Caco-2 (cell line): ENCODE measurements around the gene SF3A2. TPM values are rescaled to one million over a fixed set of nuclear protein-coding genes. Genes with fewer than 3 reads are reported as not detected.
A peak's percentile ranks its signal among the peaks of the same experiment; 100 is the strongest.

Source experiments
- BruUV-seq: library from RNA; stranded (reverse); fragments of 400-500 nt; replicated peaks from 2 replicates; lab custom pipeline; 2021; lab: Mats Ljungman, UMichigan
- CTCF ChIA-PET: fragments of 300-600 bp; sonication (Branson Sonifier 250); formaldehyde crosslinking; loops from one replicate; lab custom pipeline; 2022; ENCODE audit warnings: antibody characterized with exemption; lab: Charles Lee
- POLR2A ChIA-PET: fragments of 300-600 bp; sonication (Branson Sonifier 250); formaldehyde crosslinking; loops from one replicate; lab custom pipeline; 2022; ENCODE audit warnings: antibody characterized with exemption; lab: Charles Lee
- DNase-seq, 2 experiments: peaks; one replicate each; pipeline versions ENCODE4 v3.0.0 to v3.0.0-alpha.2; 2020 to 2022
- H3K27me3 ChIP-seq: replicated peaks from 2 replicates; pipeline ENCODE4 v1.6.0; 2011; ENCODE audit warnings: low read length; ENCODE audit not compliant: control insufficient read depth, insufficient read depth
- H3K36me3 ChIP-seq: 2 replicates; pipeline ENCODE4 v1.5.1; 2011; ENCODE audit warnings: low read length; ENCODE audit not compliant: control insufficient read depth, insufficient read depth
- H3K4me1 ChIP-seq: fragments of 250-450 bp; sonication (Bioruptor Pico); 2 replicates; pipeline ENCODE4 v1.5.1; 2020; ENCODE audit warnings: mild to moderate bottlenecking
- H3K4me3 ChIP-seq: 2 replicates; pipeline ENCODE4 v1.5.1; 2011; ENCODE audit warnings: low read depth, mild to moderate bottlenecking, control low read depth, low read length
- H3K9me3 ChIP-seq: fragments of 250-450 bp; sonication (Bioruptor Pico); 2 replicates; pipeline ENCODE4 v1.5.1; 2020; ENCODE audit warnings: mild to moderate bottlenecking, moderate library complexity
- H3K27ac Mint-ChIP-seq: one replicate; pipeline ENCODE4 v1.8.0; 2022; ENCODE audit warnings: mixed read lengths; ENCODE audit not compliant: unreplicated experiment
- H3K27me3 Mint-ChIP-seq: one replicate; pipeline ENCODE4 v1.8.0; 2022; ENCODE audit warnings: mixed read lengths; ENCODE audit not compliant: insufficient read depth, unreplicated experiment
- H3K36me3 Mint-ChIP-seq: one replicate; pipeline ENCODE4 v1.8.0; 2022; ENCODE audit warnings: mild to moderate bottlenecking, mixed read lengths; ENCODE audit not compliant: insufficient read depth, unreplicated experiment
- H3K4me1 Mint-ChIP-seq: one replicate; pipeline ENCODE4 v1.8.0; 2022; ENCODE audit warnings: low read depth, mixed read lengths; ENCODE audit not compliant: unreplicated experiment
- H3K4me3 Mint-ChIP-seq: one replicate; pipeline ENCODE4 v1.8.0; 2022; ENCODE audit warnings: mild to moderate bottlenecking, moderate library complexity, mixed read lengths; ENCODE audit not compliant: unreplicated experiment
- H3K9me3 Mint-ChIP-seq: one replicate; pipeline ENCODE4 v1.8.0; 2022; ENCODE audit warnings: mixed read lengths; ENCODE audit not compliant: unreplicated experiment
- intact Hi-C: fragments of 100-400 bp; cut with micrococcal nuclease; formaldehyde crosslinking; loops from one replicate; pipeline ENCODE4 v1.10.0; 2022; ENCODE audit not compliant: unreplicated experiment
- total RNA-seq: library from RNA; stranded (reverse); gene quantifications from 2 replicates; pipeline ENCODE4 v1.2.3, GENCODE V29; 2022
- TF ChIP-seq, protein P1 (sequence below), 2 experiments: fragments of 200-600 bp in 1 of 2; IDR thresholded peaks; 1 replicate in 1 of 2; 2 replicates in 1 of 2; pipeline versions ENCODE4 v1.5.1 to v1.8.0; 2011 to 2022; ENCODE audit warnings: antibody characterized with exemption in 1 of 2, control low read depth in 1 of 2, inconsistent platforms in 1 of 2, low read depth in 1 of 2, low read length in 1 of 2, mild to moderate bottlenecking in 1 of 2, moderate library complexity in 1 of 2; ENCODE audit not compliant: insufficient read depth in 1 of 2, severe bottlenecking in 1 of 2, unreplicated experiment in 1 of 2

SF3A2 gene
- total RNA-seq, 1 experiment from 2014 or later: 129 TPM

DNA sequence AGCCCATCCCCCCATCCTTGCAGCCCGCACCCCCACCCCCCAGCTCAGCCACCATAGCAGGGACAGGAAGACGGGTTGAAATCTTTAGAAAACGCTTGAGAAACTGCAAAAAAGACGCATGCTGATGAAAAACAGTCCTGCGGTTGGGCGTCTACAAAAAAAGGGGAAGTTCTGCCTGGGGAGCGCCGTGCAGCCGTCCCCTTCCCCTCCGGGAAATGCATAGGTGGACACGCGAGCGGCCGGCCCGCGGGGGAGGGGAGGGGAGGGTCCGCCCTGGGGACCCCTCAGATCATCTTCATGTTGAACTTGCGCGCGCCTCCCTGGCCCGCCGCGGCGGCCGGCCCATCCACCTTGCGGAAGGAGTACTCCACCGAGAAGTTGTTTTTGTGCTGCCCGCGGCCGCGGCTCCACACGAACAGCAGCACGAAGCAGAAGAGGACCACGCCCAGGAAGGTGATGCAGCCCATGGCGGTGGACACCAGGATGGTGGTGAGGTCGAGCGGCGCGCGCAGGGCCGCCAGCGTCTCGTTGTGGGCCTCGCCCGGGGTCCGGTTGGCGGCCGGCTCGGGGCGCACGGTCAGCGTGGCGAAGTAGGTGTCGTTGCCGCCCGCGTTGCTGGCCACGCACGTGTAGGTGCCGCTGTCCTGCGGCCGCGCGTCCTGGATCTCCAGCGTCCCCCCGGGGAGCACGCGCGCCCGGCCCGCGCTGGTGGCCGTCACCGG, 53.3 kb downstream of the SF3A2 start:
- peaks cover 6% of the 10 kb centered on the region for H3K36me3 Mint-ChIP-seq
- Histone ChIP-seq H3K36me3 (no peaks in the 10 kb centered on the region), H3K4me3 (peak overlapping the region; percentile 17), H3K9me3 (no peaks in the 10 kb centered on the region), H3K27me3 (peaks cover 2% of the 10 kb centered on the region), H3K4me1 (peaks cover 13% of the 10 kb centered on the region)
- BruUV-seq: no TSS peak
- DNase-seq: no peak
- TF ChIP-seq, protein P1, sequence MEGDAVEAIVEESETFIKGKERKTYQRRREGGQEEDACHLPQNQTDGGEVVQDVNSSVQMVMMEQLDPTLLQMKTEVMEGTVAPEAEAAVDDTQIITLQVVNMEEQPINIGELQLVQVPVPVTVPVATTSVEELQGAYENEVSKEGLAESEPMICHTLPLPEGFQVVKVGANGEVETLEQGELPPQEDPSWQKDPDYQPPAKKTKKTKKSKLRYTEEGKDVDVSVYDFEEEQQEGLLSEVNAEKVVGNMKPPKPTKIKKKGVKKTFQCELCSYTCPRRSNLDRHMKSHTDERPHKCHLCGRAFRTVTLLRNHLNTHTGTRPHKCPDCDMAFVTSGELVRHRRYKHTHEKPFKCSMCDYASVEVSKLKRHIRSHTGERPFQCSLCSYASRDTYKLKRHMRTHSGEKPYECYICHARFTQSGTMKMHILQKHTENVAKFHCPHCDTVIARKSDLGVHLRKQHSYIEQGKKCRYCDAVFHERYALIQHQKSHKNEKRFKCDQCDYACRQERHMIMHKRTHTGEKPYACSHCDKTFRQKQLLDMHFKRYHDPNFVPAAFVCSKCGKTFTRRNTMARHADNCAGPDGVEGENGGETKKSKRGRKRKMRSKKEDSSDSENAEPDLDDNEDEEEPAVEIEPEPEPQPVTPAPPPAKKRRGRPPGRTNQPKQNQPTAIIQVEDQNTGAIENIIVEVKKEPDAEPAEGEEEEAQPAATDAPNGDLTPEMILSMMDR (IDR thresholded peaks at IDR 0.05; ENCODE audit: insufficient read depth in 1 of 2, low read depth in 1 of 2, low read length in 1 of 2, severe bottlenecking in 1 of 2, unreplicated experiment in 1 of 2): no peak
- H3K9me3 Mint-ChIP-seq: no peaks in the 10 kb centered on the region
- ChIA-PET CTCF (no interaction called here), POLR2A (no interaction called here)
- peak overlapping the region; percentile 73 for H3K4me3 Mint-ChIP-seq
- intact Hi-C loops: no loop called here
- no peaks in the 10 kb centered on the region for H3K4me1 Mint-ChIP-seq
- H3K27me3 Mint-ChIP-seq: peaks cover 17% of the 10 kb centered on the region
- no peak overlapping the region for H3K27ac Mint-ChIP-seq

DNA sequence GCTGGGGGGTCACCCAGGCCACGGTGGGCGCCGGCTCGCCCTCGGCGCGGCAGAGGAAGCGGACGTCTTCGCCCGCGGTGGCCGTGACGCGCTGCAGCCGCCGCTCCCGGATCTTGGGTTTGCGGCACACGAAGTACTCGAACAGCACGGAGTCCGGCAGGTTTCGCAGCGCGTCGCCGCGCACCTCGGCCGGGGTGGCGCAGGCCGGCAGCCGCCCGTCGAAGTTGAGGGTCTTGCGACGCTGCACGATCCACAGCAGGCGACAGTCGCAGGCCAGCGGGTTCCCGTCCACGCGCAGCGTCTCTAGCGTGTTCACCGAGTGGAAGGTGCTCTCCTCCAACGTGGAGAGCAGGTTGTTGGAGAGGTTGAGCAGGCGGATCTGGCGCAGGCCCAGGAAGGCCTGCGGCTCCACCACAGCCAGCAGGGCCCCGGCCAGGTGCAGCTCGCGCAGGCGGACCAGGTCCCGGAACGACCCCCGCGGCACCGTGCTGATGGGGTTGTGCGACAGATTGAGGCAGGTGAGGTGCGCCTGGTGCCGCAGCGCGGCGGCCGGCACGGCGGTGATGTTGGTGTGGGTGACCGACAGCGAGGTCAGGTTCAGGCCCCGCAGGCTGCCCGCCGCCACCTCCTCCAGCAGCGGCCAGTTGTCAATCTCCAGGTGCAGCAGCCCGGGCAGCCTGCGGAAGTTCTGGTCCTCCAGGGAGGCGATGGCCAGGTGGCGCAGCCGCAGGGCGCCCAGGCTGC, 54.0 kb downstream of the SF3A2 start:
- ChIA-PET POLR2A (no interaction called here), CTCF (no interaction called here)
- peaks cover 13% of the 10 kb centered on the region for H3K4me1 ChIP-seq
- Mint-ChIP-seq H3K27me3 (peaks cover 17% of the 10 kb centered on the region), H3K36me3 (peaks cover 6% of the 10 kb centered on the region), H3K27ac (no peak overlapping the region), H3K4me1 (no peaks in the 10 kb centered on the region), H3K4me3 (peak overlapping the region; percentile 61), H3K9me3 (no peaks in the 10 kb centered on the region)
- H3K4me3 ChIP-seq: peak overlapping the region; percentile 17
- H3K36me3 ChIP-seq: no peaks in the 10 kb centered on the region
- intact Hi-C loops: no loop called here
- H3K9me3 ChIP-seq: no peaks in the 10 kb centered on the region
- BruUV-seq: no TSS peak
- TF ChIP-seq, protein P1 (IDR thresholded peaks at IDR 0.05; ENCODE audit: insufficient read depth in 1 of 2, low read depth in 1 of 2, low read length in 1 of 2, severe bottlenecking in 1 of 2, unreplicated experiment in 1 of 2): no peak
- H3K27me3 ChIP-seq: peaks cover 2% of the 10 kb centered on the region
- DNase-seq: no peak

DNA sequence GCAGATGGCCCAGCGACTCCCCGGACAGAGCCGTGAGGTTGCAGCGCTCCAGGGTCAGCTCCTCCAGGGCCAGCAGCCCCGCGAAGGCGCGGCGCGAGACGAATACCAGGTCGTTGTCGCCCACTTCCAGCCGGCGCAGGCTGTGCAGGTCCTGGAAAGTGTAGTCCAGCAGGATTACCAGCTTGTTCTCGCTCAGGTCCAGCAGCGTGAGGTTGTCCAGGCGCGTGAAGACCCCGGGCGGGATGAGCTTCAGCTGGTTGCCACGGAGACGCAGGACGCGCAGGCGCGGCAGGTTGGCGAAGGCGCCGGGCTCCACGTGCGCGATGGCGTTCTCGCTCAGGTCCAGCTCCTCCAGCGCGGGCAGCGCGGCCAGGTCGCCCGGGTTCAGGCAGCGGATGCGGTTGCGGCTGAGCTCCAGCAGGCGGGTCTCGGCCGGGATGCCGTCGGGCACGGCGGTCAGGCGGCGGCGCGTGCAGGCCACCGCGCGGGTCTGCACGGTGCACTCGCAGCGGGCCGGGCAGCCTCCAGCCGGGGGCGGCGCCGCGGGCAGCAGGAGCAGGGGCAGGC, 54.6 kb downstream of the SF3A2 start:
- POLR2A ChIA-PET: no interaction called here
- H3K9me3 Mint-ChIP-seq: no peaks in the 10 kb centered on the region
- CTCF ChIA-PET: no interaction called here

More for the DNA sequence above, 54.6 kb downstream of the SF3A2 start:
- DNase-seq: peak in 1 of 2 experiments; percentile 49
- peaks cover 13% of the 10 kb centered on the region for H3K4me1 ChIP-seq
- Mint-ChIP-seq H3K36me3 (peaks cover 6% of the 10 kb centered on the region), H3K4me3 (peak overlapping the region; percentile 61), H3K4me1 (no peaks in the 10 kb centered on the region), H3K27me3 (peaks cover 17% of the 10 kb centered on the region), H3K27ac (no peak overlapping the region)
- TF ChIP-seq, protein P1 (IDR thresholded peaks at IDR 0.05; ENCODE audit: insufficient read depth in 1 of 2, low read depth in 1 of 2, low read length in 1 of 2, severe bottlenecking in 1 of 2, unreplicated experiment in 1 of 2): no peak
- H3K36me3 ChIP-seq: no peaks in the 10 kb centered on the region
- H3K9me3 ChIP-seq: no peaks in the 10 kb centered on the region
- peaks cover 2% of the 10 kb centered on the region for H3K27me3 ChIP-seq
- peak overlapping the region; percentile 25 for H3K4me3 ChIP-seq
- intact Hi-C loops: no loop called here
- no TSS peak for BruUV-seq
